ENCODE data around the gene PON2.
"Not testable (repeated sequence)": the region's sequence is repeated elsewhere in the genome, so short reads cannot be mapped to it uniquely, and the experiment has no call there.

PON2 gene

DNA sequence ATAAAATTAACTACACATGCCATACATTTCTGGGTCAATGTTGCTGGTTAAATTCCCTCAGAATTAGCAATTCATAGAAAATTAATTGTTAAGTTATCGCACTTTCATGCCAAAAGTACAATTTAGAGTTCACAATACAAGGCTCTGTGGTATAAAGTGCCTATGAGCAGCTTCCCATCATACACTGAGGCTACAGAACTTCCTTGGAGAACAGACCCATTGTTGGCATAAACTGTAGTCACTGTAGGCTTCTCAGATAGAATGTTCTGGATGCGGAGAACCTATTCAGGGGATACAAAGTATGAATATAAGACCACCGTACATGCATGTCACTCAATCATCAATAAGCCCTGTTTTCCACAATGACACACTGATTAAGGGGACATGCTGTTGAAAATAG, 29.6 kb downstream of the PON2 start:
- DNase-seq (ENCODE audit: low read depth, low spot score), result no peak

DNA sequence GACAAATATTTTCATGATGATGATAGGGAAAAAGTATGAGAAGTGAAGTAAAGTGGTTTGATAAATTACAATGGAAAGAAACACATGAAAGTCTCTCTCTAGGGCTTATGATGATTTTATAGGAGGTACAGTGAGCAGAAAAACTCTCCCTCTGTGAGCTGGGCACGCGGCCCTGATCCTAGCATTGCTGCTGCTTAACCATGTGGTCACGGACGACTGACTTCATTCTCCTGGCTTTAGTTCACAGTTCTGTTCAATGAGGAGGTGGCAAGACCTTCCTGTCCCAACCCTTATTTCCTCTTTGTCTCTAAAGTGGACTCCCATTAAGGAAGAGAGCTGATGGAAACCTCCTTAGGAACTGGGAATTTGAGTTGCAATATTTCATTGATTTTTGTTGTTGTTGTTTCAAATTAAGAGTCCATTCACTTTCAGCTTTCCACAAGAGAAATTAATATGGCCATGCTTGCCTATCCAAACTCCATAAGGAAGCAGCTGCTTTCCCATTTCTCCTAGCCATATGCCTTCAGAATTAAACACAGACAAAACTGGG, 30.4 kb downstream of the PON2 start:
- no peak for DNase-seq (ENCODE audit: low read depth, low spot score)

DNA sequence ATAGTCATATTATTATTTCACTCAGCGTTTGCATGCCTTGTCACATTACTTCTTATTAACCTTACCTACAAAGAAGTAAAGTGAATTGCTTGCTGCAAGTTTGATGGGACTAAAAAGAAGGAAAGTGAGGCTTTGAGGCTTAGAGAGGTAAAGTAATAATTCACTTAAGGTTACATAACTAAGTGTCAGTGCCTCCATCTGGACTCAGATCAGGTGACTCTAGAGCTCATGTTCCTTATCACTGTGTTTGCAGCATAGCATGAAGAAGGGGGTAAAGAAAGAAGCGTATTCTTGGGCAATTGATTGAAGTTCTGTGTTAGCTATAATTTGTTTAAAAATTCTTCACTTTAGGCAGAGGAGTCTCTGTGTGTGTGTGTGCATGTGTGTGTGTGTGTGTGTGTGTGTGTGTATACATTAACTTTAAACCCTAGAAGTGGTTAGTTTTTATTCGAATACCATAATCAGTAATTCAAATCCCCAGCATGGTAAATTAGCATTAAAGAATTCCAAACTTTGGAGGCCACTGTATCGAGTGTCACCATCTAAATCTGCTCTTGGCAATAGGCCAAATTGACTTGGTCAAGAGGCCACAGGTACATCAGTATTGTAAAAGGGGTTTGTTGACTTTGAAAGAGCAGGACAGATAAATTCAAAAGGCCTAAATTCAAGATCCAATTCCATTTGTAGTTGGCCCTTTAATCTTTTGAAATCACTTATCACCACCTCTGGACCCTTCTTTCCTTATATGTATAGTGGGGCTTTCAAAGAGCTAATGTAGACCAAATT, 36.5 kb downstream of the PON2 start:
- no peak for DNase-seq (ENCODE audit: low read depth, low spot score)

DNA sequence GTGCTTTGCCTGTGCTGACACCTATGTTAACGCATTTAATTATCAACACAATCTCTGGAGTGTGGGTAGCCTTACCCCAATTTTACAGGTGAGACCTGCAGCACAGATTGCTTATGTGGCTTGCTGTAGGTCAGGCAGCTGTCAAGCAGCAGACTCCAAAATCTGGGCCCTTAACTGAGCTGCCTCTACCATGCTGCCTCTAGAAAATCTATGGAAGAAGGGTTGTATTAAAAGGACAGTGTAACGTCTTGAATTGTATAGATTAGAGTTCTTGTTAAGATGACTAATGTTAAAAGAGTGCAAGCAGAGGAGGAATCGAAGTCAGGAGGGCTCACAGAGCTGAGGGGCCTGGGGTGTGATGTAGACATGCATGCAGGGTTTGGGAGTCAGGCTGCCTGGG, 37.4 kb downstream of the PON2 start:
- DNase-seq (ENCODE audit: low read depth, low spot score), result no peak

DNA sequence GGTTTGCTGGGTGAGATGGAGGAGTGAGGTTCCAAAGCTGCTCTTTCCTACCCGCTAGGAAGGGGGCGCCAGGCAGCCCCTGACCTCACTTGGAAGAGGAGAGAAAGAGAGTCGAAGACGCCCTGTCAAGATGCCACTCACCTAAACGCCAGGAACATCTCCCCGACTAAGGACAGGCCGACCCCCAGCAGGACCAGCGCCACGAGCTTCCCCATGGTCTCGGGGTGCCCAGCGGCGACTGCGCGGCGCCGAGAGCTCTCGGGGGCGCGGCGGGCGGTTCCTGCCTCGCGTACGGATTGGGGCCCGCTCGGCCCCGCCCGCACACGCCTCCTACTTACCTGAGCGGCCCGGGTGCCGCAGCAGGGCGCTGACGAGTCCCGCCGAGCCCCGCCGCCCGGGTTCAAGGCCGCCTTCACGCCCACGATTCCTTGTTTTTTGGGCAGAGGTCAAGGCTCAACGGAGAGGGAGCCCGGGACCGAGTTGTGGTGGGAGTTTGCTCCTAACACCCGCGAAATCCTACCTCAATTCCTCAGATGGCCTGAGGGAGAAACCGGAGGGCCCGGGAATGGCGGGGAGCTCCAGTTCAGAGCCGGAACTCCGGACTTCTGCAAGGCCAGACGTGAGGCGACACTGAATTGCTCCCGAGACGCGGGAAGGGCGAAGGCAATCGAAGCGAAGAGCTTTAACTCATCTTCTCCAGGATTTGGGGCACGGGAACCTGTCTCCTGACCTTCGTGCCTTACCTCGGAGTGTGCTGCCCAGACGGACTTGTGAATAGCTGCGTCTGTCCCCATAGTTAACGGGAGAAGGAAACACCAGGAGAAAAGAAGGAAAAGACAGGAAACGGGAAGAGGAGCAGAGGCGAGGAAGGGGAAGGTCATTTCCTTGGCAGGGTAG, 38.4 kb downstream of the PON2 start, which contains the start of gene PON3:
Gene PON3, minus strand, starts transcription at position 240 of the 897 bp plus-strand sequence. Its CDS starts 25 bp downstream, at position 215.
- DNase-seq (ENCODE audit: low read depth, low spot score), result no peak

DNA sequence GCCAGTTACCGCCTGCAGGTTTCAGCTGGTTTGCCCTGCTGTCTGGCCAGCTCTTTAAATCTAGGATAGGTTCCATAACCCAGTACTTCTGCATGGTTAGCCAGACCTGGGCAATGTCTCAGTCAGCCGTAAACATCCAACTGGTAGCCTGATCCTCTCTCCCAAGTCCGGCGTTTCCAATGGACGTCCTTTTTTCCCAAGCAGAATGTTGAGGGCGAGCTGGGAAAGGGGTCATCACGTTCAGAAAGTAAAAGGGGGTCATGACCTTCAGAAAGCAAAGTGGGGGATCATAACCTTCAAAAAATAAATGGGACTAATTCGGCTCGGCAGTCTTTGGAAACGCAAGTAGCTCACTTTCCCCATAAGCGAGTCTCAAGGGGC, 39.1 kb downstream of the PON2 start:
- DNase-seq (ENCODE audit: low read depth, low spot score), result no peak

DNA sequence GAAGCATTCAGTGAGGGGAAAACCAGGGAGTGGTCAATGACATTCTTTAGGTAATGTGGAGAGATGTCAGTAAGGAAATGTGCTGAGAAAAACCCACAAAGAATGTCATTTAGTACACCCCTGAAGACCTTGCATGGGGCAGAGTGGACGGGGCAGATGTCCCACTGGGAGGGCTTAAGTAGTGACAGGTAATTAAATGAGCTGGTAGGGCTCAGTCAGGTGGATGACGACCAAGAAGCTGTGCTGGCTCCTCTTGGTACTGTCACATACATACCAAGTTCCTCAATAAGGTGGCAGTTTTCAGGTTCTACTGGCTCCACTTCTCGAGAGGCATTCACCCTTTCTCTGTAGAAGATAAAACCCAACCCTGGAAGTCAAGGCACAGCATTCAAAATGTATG, 40.5 kb downstream of the PON2 start:
- no peak for DNase-seq (ENCODE audit: low read depth, low spot score)

DNA sequence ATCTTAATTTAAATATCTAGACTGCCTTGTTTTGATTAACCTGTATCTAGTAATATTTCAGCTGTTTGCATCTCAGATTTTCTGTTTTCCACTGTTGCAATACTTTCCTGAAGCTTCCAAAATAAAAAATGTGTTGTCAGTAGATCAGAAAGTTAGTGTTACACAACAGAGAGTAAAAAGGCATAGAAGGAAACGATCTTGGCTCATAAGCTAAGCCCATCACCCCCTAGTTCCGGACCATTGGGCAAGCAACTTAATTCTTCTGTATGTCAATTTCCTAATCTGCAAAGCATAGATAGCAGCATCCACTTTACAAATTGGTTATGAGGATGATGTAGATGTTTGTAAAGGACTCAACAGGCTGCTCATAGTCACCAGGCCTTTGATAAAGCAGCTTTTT, 43.1 kb downstream of the PON2 start:
- no peak for DNase-seq (ENCODE audit: low read depth, low spot score)

DNA sequence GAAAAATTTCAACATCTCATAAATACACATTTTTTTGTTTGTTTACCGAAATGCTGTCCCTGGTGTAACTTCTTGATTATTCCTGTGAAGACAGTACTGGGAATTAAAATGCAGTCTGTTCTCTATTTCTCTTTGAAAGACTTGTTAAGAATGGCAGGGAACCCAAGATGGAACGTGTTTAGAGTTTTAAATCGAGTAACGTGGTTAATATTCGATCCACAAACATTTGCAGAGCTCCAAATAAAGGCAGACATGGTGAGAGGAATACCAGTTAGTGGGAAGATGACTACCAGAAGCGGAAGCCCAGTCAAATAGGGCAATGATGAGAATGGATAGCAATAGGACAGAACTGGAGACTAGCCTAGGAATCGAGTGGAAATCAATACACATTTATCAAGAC, 45.3 kb downstream of the PON2 start:
- no peak for DNase-seq (ENCODE audit: low read depth, low spot score)

DNA sequence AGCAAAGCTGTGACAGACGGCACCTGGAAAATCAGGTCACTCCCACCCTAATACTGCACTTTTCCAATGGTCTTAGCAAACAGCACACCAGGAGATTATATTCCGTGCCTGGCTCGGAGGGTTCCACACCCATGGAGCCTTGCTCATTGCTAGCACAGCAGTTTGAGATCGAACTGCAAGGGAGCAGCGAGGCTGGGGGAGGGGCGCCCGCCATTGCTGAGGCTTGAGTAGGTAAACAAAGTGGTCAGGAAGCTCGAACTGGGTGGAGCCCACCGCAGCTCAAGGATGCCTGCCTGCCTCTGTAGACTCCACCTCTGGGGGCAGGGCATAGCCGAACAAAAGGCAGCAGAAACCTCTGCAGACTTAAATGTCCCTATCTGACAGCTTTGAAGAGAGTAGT, 55.4 kb downstream of the PON2 start:
- not testable (repeated sequence) for DNase-seq (ENCODE audit: low read depth, low spot score)

DNA sequence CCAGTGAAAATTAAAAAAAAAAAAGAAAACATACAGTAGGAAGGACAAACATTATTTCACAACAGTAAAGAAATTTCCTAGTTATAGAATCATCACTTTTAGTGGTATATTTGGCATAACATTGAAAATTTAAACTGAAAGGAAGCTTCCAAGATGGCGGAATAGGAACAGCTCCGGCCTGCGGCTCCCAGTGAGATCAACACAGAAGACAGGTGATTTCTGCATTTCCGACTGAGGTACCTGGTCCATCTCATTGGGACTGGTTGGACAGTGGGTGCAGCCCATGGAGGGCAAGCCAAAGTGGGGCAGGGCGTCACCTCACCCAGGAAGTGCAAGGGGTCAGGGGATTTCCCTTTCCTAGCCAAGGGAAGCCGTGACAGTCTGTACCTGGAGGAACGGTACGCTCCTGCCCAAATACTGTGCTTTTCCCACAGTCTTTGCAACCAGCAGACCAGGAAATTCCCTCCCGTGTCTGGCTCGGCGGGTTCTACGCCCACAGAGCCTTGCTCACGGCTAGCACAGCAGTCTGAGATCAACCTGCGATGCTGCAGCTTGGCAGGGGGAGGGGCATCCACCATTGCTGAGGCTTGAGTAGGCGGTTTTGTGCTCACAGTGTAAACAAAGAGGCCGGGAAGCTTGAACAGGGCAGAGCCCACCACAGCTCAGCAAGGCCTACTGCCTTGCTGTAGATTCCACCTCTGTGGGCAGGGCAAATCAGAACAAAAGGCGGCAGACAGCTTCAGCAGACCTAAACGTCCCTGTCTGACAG, 58.0 kb downstream of the PON2 start:
- no peak for DNase-seq (ENCODE audit: low read depth, low spot score)

DNA sequence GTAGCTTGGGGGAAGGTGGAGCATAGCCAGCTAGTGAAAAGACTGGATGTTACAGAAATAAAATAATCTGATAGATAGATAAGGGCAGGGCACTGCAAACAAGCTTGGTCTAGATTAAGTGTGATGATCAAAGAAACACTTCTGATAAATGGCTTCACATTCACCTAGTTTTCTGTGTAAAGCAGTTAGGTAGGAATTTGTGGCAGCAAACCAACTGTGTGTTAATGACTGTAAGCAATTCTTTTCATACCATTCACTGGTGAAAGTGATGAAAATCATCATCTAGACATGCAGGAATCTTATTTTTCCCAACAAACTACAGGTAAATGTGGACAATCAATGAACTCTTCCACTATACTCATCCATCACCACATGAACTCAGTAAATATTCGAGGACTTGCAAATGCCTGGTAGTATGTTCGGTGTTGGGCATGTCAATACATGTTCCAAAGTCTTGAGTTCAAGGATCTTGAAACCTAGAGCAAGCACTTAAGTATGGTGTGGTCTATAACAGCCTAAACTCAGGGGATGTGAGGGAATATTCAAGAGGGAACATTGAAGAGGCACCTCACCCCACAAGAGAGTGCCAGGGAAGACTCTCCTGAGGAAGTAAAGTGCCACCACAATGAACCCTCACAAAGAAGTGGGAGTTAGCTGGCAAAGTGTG, 59.1 kb downstream of the PON2 start:
- no peak for DNase-seq (ENCODE audit: low read depth, low spot score)

DNA sequence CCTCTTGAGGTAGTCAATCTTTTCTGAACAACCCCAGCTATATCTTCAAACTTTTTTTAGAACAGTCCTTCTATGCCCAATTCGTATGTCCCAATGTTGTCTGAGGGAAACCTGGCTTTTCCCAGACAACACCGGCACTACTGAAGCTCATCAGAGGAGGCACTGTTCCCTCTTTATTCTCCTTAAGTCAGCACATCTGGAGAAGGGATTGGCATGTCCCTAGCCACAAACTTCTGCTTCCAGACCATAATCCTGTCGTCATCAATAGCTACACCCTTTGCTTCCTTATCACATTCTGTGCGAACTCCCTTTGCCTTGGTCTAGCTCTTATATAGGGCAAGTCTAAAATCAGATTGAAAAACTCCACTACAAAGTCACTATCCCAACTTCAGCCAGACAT, 61.5 kb downstream of the PON2 start:
- no peak for DNase-seq (ENCODE audit: low read depth, low spot score)

DNA sequence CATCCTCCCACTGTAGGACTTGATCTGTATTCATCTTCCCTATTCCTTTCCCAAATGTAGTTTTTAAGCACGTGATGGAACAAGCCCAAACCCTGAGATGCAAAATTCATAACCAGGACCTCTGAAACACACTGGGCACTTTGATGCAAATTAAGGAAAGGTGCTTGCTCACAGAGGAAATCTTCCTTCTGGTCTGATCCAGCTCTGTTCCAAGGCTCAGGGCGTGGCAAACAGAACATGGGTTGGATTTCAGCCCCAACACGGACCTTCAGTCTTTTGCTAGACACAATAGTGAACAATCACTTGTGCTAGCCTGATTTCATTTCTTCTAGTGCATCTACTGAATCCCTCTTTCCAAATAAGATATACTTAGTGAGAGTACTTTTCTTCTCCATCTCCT, 66.6 kb downstream of the PON2 start:
- no peak for DNase-seq (ENCODE audit: low read depth, low spot score)

DNA sequence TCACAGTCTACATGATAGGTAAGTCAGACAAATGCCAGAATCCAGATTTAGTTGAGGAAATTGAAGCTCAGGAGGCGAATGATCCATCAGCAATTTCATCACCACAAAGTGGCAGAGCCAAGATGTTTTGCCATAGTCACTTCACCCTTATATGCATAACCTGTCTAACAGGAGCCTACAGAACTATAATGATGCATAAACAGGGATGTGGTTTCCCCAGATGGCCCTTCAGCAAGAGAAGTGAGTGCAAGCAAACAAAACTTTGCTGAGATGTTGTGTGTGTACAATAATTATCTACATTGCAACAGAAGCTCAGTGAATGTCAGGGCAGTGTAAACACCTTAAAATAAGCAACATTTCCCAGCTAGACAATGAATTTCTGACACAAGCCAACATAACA, 67.2 kb downstream of the PON2 start:
- DNase-seq (ENCODE audit: low read depth, low spot score), result no peak

DNA sequence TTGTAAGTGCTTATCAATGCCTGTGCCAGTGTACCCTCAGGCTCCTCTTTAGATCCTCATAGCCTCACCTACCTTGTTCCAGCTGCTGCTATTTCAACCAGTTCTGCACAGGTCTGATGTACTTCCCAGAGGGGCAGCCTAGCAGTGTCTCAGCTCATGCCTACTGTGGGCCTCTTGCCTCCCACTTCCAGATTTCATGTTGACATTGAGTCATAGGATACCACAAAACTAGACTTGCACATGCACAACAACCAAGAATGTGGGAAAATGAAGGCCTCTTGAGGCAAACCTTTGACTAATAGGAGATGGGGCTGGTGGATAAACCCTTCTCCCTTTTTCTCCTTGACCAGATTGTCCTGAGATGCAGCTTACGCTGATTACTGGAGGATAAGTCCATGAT, 69.7 kb downstream of the PON2 start:
- no peak for DNase-seq (ENCODE audit: low read depth, low spot score)

DNA sequence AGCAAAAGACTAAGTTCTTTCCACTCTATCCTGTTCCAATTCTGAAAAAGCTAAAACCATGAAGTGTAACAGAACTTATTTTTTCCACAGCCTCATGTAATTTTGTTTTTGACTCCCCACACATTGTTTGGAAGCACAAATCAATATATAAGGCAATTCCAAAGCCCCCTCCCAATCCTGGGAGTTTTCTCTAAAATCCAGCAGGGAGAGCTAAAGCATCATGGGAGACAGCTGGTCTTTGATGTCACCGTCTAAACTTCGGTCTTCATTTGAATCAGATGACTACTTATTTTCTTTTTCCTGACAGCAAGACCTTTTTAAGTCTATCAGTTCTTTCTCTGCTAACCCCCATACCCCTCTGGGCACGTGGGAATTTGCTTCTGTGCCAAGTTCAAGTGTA, 77.2 kb downstream of the PON2 start:
- no peak for DNase-seq (ENCODE audit: low read depth, low spot score)

All from activated naive CD8-positive, alpha-beta T cell treated with anti-CD3 and anti-CD28 coated beads, Interleukin-2, amount 50 U/mL, for 16 hours (primary cell).